ENCODE measurements around the gene LACTB.

GRCh38 chr15:63155486-63155885, 33.8 kb downstream of the LACTB start:
- no peak for TF ChIP-seq CTCF (IDR thresholded peaks at IDR 0.05)
- TF ChIP-seq POLR2A (IDR thresholded peaks at IDR 0.05) = no peak
- no peak for TF ChIP-seq EP300 (IDR thresholded peaks at IDR 0.05)

All from tibial nerve (tissue), 4 donors.